Muscle layer of colon (tissue), 2 donors: Measurements from ENCODE around the gene IRX2.

ENCODE experiments used
- H3K27ac ChIP-seq: one replicate; pipeline ENCODE4 v1.7.0; 2013; ENCODE audit warnings: low read depth, mild to moderate bottlenecking, low read length, moderate library complexity
- H3K27me3 ChIP-seq, 2 donors: one replicate each; pipeline ENCODE4 v1.7.0; 2013; ENCODE audit warnings: low read length in 2 of 2, mild to moderate bottlenecking in 2 of 2; ENCODE audit not compliant: insufficient read depth in 2 of 2, control insufficient read depth in 1 of 2
- H3K36me3 ChIP-seq: one replicate; pipeline ENCODE4 v1.7.0; 2013; ENCODE audit warnings: mild to moderate bottlenecking, low read length; ENCODE audit not compliant: insufficient read depth
- H3K4me1 ChIP-seq: one replicate; pipeline ENCODE4 v1.7.0; 2013; ENCODE audit warnings: mild to moderate bottlenecking, low read length; ENCODE audit not compliant: insufficient read depth
- H3K4me3 ChIP-seq, 2 donors: one replicate each; pipeline ENCODE4 v1.7.0; 2013; ENCODE audit warnings: low read length in 2 of 2, low read depth in 1 of 2, mild to moderate bottlenecking in 1 of 2, moderate library complexity in 1 of 2
- H3K9ac ChIP-seq: one replicate; pipeline ENCODE4 v1.7.0; 2013; ENCODE audit warnings: low read length
- H3K9me3 ChIP-seq: one replicate; pipeline ENCODE4 v1.7.0; 2013; ENCODE audit warnings: mild to moderate bottlenecking, low read length
- donor health status: abdominal sarcoma.
- donor health status: Adenocarcinoma of cecum.

The IRX2 gene

DNA sequence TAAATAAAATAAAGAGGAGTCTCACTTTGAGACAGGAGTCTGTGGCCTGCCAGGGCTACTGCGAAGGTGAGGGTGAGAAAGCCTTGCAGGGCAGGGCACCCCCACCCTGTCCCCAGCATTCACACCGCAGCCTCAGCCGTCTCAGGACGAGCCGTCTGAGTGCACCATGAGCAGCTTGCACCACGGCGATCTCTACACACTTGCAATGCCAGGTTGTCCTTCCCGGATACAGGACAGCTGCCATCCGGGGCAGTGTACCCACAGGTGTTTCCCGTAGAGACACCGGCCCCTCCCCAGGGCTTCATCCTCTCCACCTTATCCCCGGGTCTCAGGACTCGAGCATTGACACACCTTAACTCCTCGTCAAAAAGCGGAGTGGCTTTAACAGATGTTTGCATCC is 43.3 kb downstream of the IRX2 start:
- Histone ChIP-seq H3K36me3 (no peaks in the 10 kb centered on the region), H3K27me3 (no peaks in the 10 kb centered on the region), H3K9ac (no peak overlapping the region), H3K27ac (no peak overlapping the region), H3K4me3 (no peak overlapping the region), H3K4me1 (no peaks in the 10 kb centered on the region), H3K9me3 (no peaks in the 10 kb centered on the region)

DNA sequence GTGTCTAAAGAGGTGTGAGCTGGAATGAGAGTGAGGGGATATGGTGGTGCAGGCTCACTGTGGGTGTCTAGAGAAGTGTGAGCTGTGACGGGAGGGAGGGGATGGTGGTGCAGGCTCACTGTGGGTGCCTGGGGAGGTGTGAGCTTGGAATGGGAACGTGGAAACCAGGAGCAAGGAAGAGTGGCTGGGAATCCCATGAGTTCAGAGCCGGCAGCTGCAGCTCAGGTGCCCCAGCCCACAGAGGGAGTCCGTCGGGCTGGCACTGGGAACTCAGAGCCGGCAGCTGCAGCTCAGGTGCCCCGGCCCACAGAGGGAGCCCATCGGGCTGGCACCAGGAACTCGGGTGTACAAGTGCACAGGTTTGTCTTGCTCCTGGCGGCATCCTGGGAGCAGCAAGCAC is 45.6 kb downstream of the IRX2 start:
- H3K27me3 ChIP-seq, result no peaks in the 10 kb centered on the region
- no peaks in the 10 kb centered on the region for H3K4me1 ChIP-seq
- H3K27ac ChIP-seq, result no peak overlapping the region
- no peaks in the 10 kb centered on the region for H3K36me3 ChIP-seq
- no peak overlapping the region for H3K9ac ChIP-seq
- H3K9me3 ChIP-seq, result no peaks in the 10 kb centered on the region
- H3K4me3 ChIP-seq, result no peak overlapping the region

DNA sequence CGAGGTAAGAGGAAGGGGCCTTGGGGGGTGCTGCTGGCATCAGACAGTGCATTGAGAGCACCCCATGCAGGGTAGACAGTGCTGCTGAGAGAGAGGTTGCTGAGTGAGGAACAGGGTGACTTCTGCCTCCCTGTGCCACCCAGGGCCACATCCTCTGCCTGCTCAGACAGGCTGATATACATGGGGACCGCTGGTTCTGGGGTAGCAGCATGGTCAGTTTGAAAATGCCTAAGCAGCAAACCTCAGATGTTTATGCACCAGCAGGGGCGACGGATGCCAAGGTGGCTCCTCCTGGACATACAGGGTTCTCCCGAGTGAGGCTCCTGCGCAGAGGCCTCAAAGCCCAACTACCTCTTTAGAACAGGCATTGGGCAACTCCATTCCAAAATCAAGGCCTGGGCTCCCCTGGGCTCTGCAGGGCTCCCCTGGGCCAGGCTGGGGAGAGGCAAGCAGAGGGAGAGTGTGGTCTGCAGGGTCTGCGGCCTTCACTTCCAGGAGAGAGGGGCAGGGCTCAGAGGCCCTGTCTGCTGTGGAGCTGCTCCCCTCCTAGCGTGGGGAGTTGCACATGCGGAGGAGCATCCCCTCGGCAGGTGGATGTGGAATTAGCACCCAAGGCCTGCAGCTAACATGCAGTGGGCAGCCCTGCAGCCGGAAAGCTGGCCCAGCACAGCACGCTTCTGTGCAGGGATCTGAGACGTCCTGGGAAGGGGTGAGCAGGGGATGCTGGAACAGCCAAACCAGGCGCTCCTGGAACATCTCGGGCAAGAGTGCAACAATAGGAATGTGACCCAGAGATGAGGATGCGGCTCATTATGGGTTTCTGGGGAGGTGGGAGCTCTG is 46.5 kb downstream of the IRX2 start:
- no peaks in the 10 kb centered on the region for H3K4me1 ChIP-seq
- no peaks in the 10 kb centered on the region for H3K27me3 ChIP-seq
- H3K9me3 ChIP-seq, result no peaks in the 10 kb centered on the region

DNA sequence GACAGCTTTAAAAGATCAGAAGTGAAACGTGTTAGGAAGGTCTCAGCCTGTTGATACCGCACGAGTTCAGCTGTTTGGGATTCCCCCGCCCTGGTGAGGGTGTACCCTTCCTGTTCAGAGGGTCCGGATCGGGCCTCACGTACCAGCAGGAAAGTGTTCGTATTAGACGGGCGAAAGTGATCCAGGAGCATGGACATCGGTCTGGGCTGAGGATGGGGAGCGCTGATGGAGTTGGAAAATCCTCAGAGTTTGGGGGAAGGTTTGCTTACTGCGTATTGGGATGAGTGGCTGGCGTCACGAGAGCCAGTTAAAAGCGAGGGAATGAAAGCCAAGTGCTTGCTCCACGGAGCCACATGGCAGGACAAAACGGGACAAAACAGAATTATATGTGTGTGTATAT is 47.4 kb downstream of the IRX2 start:
- H3K27ac ChIP-seq, result no peak overlapping the region
- no peaks in the 10 kb centered on the region for H3K27me3 ChIP-seq
- no peak overlapping the region for H3K4me3 ChIP-seq
- no peaks in the 10 kb centered on the region for H3K4me1 ChIP-seq
- H3K9ac ChIP-seq, result no peak overlapping the region
- H3K36me3 ChIP-seq, result no peaks in the 10 kb centered on the region
- H3K9me3 ChIP-seq, result no peaks in the 10 kb centered on the region

More for the DNA sequence above, 46.5 kb downstream of the IRX2 start:
- H3K4me3 ChIP-seq, result no peak overlapping the region
- H3K36me3 ChIP-seq, result no peaks in the 10 kb centered on the region
- H3K27ac ChIP-seq, result no peak overlapping the region
- H3K9ac ChIP-seq, result no peak overlapping the region

DNA sequence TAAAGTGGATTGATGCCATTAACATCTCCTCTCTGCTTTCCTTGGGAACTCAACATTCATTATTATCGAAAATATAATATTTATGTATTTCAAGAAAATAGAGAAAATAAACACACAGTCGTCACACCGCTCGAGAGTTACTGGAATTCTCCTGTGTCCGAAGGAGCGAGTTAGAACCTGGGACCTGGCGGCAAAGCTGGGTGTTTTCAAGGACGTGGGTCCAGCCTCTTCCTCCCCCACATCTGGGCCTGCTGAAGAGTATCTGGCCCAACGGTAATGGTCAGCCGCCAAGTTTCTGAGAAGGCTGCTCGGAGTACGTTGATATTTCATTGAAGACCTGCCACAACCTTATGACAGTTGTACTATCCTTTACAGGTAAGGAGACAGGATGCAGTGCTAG is 47.9 kb downstream of the IRX2 start:
- Histone ChIP-seq H3K9ac (no peak overlapping the region), H3K9me3 (no peaks in the 10 kb centered on the region), H3K36me3 (no peaks in the 10 kb centered on the region), H3K4me3 (no peak overlapping the region), H3K27ac (no peak overlapping the region), H3K27me3 (no peaks in the 10 kb centered on the region), H3K4me1 (no peaks in the 10 kb centered on the region)

DNA sequence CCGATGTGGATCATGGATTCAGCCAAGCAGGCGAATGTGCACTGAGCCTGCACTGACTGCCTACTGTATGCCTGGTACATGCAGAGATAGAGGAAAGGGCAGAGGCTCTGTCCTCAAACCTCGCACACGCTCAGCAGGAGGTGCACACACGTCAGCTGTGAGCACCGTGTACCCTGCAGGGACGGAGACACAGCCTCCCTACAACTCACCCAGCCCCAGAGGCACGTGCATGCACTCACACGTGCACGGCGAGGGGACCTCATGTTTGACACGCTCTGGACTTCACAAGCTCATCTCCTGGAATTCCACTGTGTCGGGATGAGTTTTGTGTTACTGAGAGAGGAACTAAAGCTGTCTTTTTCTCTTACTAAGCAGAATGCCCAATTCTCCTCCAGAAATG is 48.4 kb downstream of the IRX2 start:
- H3K27me3 ChIP-seq, result no peaks in the 10 kb centered on the region
- no peaks in the 10 kb centered on the region for H3K36me3 ChIP-seq
- H3K27ac ChIP-seq, result no peak overlapping the region
- no peak overlapping the region for H3K4me3 ChIP-seq
- no peaks in the 10 kb centered on the region for H3K9me3 ChIP-seq
- H3K9ac ChIP-seq, result no peak overlapping the region
- no peaks in the 10 kb centered on the region for H3K4me1 ChIP-seq

DNA sequence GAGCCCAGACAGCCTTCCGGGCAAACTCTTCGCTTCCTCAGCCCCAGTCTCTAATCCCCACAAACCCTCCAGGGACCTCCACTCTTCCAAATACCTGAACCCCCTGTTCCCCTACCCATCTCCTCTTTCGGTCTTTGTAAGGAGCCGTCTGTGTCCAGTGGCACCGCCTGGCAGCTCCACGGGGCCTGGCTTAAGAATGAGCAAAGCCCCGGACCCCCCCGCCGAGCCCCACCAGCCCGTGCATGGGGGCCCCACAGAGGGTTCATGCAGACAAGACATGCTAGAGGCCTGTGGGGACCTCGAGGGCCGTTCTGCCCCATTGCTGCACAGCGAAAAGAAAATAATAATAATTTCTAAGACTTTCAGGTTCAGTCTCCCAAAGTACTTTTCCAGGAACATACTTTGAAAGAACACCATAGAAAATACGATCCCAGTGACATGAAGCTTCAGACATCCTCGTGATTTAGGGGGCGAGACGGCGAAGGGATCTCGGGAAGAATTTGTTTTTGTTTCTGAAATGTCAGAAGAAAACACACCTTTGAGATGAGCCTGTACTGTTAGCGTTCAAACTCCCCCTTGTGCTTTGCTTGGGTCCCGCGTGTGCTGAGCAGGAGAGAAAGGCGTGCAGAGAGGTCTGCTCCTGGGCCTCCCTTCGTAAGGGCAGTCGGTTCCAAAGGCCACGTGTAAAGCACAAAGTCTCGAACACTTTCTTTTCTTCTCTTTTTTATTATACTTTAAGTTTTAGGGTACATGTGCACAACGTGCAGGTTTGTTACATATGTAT is 49.2 kb downstream of the IRX2 start:
- no peaks in the 10 kb centered on the region for H3K4me1 ChIP-seq
- H3K9ac ChIP-seq, result no peak overlapping the region
- H3K36me3 ChIP-seq, result no peaks in the 10 kb centered on the region
- no peaks in the 10 kb centered on the region for H3K9me3 ChIP-seq
- no peak overlapping the region for H3K4me3 ChIP-seq
- H3K27me3 ChIP-seq, result no peaks in the 10 kb centered on the region
- H3K27ac ChIP-seq, result no peak overlapping the region

DNA sequence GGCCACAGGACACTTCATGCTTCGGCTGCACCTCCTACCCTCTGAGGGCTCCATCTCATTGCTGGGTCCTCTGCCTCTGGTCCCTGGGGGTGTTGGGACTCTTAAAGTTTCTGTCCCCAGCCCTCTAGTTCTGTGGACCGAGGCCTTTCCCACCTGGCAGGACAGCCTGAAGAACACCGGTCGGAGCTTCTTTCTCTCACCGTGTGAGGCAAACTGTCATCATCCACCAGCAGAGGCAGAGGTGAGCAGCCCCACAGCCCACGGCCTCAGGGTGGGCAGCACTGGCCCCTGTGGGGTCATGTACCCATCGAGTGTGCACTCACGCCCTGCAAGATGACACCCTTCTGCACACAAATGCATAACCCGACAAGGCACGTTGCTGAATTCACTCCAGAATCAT is 49.9 kb downstream of the IRX2 start:
- Histone ChIP-seq H3K4me3 (no peak overlapping the region), H3K36me3 (no peaks in the 10 kb centered on the region), H3K9me3 (no peaks in the 10 kb centered on the region), H3K27me3 (no peaks in the 10 kb centered on the region), H3K4me1 (no peaks in the 10 kb centered on the region), H3K9ac (no peak overlapping the region), H3K27ac (no peak overlapping the region)

DNA sequence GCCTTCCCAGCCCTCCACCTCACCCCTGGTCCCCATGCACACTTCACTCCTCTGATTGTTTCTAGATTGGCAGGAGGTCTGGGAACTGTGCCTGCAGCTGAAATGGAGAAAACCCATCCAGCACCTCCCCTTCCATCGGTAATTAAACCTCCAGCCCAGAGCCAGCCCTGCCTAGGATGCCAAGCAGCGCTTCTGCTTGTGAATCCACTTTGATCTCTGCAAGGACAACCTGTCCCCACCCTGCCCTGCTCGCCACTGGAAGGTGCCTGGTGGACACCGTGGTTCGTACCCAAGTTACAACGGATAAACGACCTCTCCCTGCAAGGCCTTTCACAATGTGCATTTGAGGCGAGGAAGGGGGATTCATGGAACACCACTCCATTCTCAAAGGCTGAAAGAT is 50.6 kb downstream of the IRX2 start:
- Histone ChIP-seq H3K36me3 (no peaks in the 10 kb centered on the region), H3K27me3 (no peaks in the 10 kb centered on the region), H3K9ac (no peak overlapping the region), H3K27ac (no peak overlapping the region), H3K4me3 (no peak overlapping the region), H3K4me1 (no peaks in the 10 kb centered on the region), H3K9me3 (no peaks in the 10 kb centered on the region)

DNA sequence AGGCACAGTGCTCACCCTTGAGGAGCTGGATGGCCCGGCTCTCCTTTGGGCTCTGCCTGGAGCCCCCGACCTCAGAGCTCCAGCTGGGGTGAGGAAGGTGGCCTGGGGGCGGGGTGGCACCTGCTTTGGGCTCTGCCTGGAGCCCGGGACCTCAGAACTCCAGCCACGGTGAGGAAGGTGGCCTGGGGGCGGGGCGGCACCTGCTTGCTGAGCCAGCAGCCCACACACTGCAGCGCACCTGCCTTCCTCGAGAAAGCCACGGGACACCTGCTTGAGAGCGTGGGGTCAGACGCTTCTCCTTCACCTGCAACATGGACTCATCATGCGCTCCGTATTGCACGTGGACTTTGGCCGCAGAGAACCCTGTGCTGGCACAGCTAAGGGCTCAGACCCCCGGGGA is 51.8 kb downstream of the IRX2 start:
- Histone ChIP-seq H3K27me3 (no peaks in the 10 kb centered on the region), H3K4me3 (no peak overlapping the region)

DNA sequence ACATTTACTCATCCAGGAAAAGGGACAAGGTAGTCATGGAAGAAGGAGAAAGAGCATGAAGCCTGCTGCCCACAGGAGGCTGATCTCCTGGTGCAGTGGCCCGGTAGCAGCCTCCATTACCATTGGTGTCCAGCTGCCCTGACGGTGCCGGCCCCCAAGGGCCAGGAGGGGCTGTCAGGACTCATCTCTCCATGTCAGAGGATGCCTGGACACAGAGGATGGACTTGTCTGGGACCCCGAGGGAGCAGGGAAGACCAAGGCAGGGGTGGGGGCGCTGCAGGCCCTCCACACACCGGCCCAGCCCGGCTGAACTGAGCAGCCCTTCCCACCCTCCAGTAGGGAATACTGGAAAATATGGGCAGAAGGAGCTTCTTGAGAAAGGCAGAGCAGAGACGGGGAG is 52.2 kb downstream of the IRX2 start:
- H3K9ac ChIP-seq, result no peak overlapping the region
- no peaks in the 10 kb centered on the region for H3K27me3 ChIP-seq
- no peak overlapping the region for H3K27ac ChIP-seq
- no peaks in the 10 kb centered on the region for H3K4me1 ChIP-seq
- H3K36me3 ChIP-seq, result no peaks in the 10 kb centered on the region
- H3K4me3 ChIP-seq, result no peak overlapping the region
- no peaks in the 10 kb centered on the region for H3K9me3 ChIP-seq

More for the DNA sequence above, 51.8 kb downstream of the IRX2 start:
- Histone ChIP-seq H3K9me3 (no peaks in the 10 kb centered on the region), H3K36me3 (no peaks in the 10 kb centered on the region), H3K9ac (no peak overlapping the region), H3K4me1 (no peaks in the 10 kb centered on the region), H3K27ac (no peak overlapping the region)
